HepG2 (cell line): ENCODE results near the gene RBM12. TPM values are rescaled to one million over a fixed set of nuclear protein-coding genes. Genes with fewer than 3 reads are reported as not detected.

Experiments
- DDIT3 ChIP-seq: sonication (generic); formaldehyde crosslinking; IDR thresholded peaks from 2 replicates; pipeline ENCODE4 v1.4.0; 2020; ENCODE audit warnings: mild to moderate bottlenecking, missing genetic modification reagents
- FOSL1 ChIP-seq: sonication (generic); formaldehyde crosslinking; IDR thresholded peaks from 2 replicates; pipeline ENCODE4 v1.9.0; 2021; ENCODE audit warnings: missing genetic modification reagents, borderline replicate concordance
- FOXJ3 ChIP-seq: sonication (generic); formaldehyde crosslinking; IDR thresholded peaks from 2 replicates; pipeline ENCODE4 v1.4.0; 2020; ENCODE audit warnings: missing genetic modification reagents, mild to moderate bottlenecking, borderline replicate concordance
- HNF4G ChIP-seq, 2 experiments: sonication (generic) in 1 of 2; formaldehyde crosslinking in 1 of 2; IDR thresholded peaks; 2 replicates each; pipeline versions ENCODE4 v1.4.0 to v1.6.1; 2011 to 2020; ENCODE audit warnings: borderline replicate concordance in 2 of 2, low read depth in 2 of 2, mild to moderate bottlenecking in 2 of 2, low read length in 1 of 2, missing genetic modification reagents in 1 of 2, moderate library complexity in 1 of 2
- HOXA7 ChIP-seq: sonication (generic); formaldehyde crosslinking; IDR thresholded peaks from 2 replicates; pipeline ENCODE4 v1.8.1; 2022; ENCODE audit warnings: mild to moderate bottlenecking, missing genetic modification reagents, moderate library complexity
- KLF12 ChIP-seq: sonication (generic); formaldehyde crosslinking; IDR thresholded peaks from 2 replicates; pipeline ENCODE4 v1.4.0; 2020; ENCODE audit warnings: missing genetic modification reagents, borderline replicate concordance
- SSRP1 ChIP-seq: IDR thresholded peaks from 2 replicates; pipeline ENCODE4 v1.6.1; 2016; ENCODE audit warnings: control low read depth
- ZNF292 ChIP-seq: sonication (generic); formaldehyde crosslinking; IDR thresholded peaks from 2 replicates; pipeline ENCODE4 v1.8.1; 2022; ENCODE audit warnings: mild to moderate bottlenecking, low read depth, missing genetic modification reagents, borderline replicate concordance
- ZNF337 ChIP-seq: sonication (generic); formaldehyde crosslinking; IDR thresholded peaks from 2 replicates; pipeline ENCODE4 v1.5.1; 2020; ENCODE audit warnings: missing genetic modification reagents, low read depth, mild to moderate bottlenecking, borderline replicate concordance
- ZNF512B ChIP-seq: sonication (generic); formaldehyde crosslinking; IDR thresholded peaks from 2 replicates; pipeline ENCODE4 v1.5.1; 2020; ENCODE audit warnings: missing genetic modification reagents, mild to moderate bottlenecking, borderline replicate concordance
- ZNF562 ChIP-seq: sonication (generic); formaldehyde crosslinking; IDR thresholded peaks from 2 replicates; pipeline ENCODE4 v1.8.0; 2022; ENCODE audit warnings: missing genetic modification reagents, borderline replicate concordance
- ZNF766 ChIP-seq: sonication (generic); formaldehyde crosslinking; IDR thresholded peaks from 2 replicates; pipeline ENCODE4 v1.5.0; 2020; ENCODE audit warnings: missing genetic modification reagents, borderline replicate concordance
- ZSCAN22 ChIP-seq: sonication (generic); formaldehyde crosslinking; IDR thresholded peaks from 2 replicates; pipeline ENCODE4 v1.4.0; 2020; ENCODE audit warnings: mild to moderate bottlenecking, missing genetic modification reagents
- polyA plus RNA-seq, 8 experiments: library from polyadenylated mRNA; depleted of rRNA in 3 of 8; stranded (reverse) in 7 of 8; unstranded in 1 of 8; fragments of >200 nt; fragmentation: Illumina TruSeq in 4 of 8; extraction: Trizol in 4 of 8; gene quantifications; 2 replicates each; pipeline versions ENCODE4 v1.2.1 to v1.2.3, GENCODE V29; 2011 to 2016; ENCODE audit warnings: low read depth in 4 of 8, missing spikeins in 1 of 8, mixed read lengths in 1 of 8; ENCODE audit not compliant: insufficient read depth in 1 of 8
- total RNA-seq, 5 experiments: library from RNA; depleted of rRNA; stranded (reverse); fragments of >200 nt; fragmentation: Illumina TruSeq; extraction: Trizol; gene quantifications; 2 replicates each; pipeline ENCODE4 v1.2.3, GENCODE V29; 2016; ENCODE audit warnings: low read depth in 1 of 5
- TF ChIP-seq, protein P1 (sequence below): sonication (generic); formaldehyde crosslinking; IDR thresholded peaks from 2 replicates; pipeline ENCODE4 v1.4.0; 2020; ENCODE audit warnings: missing genetic modification reagents
- TF ChIP-seq, protein P2 (sequence below): sonication (generic); formaldehyde crosslinking; IDR thresholded peaks from 2 replicates; pipeline ENCODE4 v1.5.0; 2020; ENCODE audit warnings: missing genetic modification reagents
- TF ChIP-seq, protein P3 (sequence below): sonication (generic); formaldehyde crosslinking; IDR thresholded peaks from 2 replicates; pipeline ENCODE4 v1.4.0; 2020; ENCODE audit warnings: mild to moderate bottlenecking, missing genetic modification reagents
- TF ChIP-seq, protein P4 (sequence below): sonication (generic); formaldehyde crosslinking; IDR thresholded peaks from 2 replicates; pipeline ENCODE4 v1.5.1; 2020; ENCODE audit warnings: missing genetic modification reagents, mild to moderate bottlenecking, borderline replicate concordance

Gene RBM12
- total and polyA plus RNA-seq, 2 of the 13 experiments (the other 11 are each of a cell fraction or from before 2014, with no cell fraction given) = 97.9 to 104 TPM

GRCh38 chr20:35600993-35601973 lies 63.4 kb downstream of the RBM12 start (continued):
- TF ChIP-seq, protein P1, sequence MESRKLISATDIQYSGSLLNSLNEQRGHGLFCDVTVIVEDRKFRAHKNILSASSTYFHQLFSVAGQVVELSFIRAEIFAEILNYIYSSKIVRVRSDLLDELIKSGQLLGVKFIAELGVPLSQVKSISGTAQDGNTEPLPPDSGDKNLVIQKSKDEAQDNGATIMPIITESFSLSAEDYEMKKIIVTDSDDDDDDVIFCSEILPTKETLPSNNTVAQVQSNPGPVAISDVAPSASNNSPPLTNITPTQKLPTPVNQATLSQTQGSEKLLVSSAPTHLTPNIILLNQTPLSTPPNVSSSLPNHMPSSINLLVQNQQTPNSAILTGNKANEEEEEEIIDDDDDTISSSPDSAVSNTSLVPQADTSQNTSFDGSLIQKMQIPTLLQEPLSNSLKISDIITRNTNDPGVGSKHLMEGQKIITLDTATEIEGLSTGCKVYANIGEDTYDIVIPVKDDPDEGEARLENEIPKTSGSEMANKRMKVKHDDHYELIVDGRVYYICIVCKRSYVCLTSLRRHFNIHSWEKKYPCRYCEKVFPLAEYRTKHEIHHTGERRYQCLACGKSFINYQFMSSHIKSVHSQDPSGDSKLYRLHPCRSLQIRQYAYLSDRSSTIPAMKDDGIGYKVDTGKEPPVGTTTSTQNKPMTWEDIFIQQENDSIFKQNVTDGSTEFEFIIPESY = no peak; the same call in none of the 2 replicates
- TF ChIP-seq FOSL1 (CRISPR knock-in tag) (no peak), ZNF337 (CRISPR knock-in tag) (no peak), DDIT3 (CRISPR knock-in tag) (no peak), ZNF562 (CRISPR knock-in tag) (no peak), KLF12 (CRISPR knock-in tag) (peak; percentile 34; the same call in 1 of the 2 replicates), FOXJ3 (CRISPR knock-in tag) (no peak), ZNF292 (CRISPR knock-in tag) (no peak), ZNF512B (CRISPR knock-in tag) (no peak), HOXA7 (no peak), ZNF766 (CRISPR knock-in tag) (peak; percentile 74; the same call in 1 of the 2 replicates), HNF4G (IDR thresholded peaks at IDR 0.05; ENCODE audit: borderline replicate concordance, low read depth, low read length) (no peak), HNF4G (CRISPR knock-in tag; IDR thresholded peaks at IDR 0.05; ENCODE audit: borderline replicate concordance, low read depth) (no peak), ZSCAN22 (no peak), SSRP1 (no peak)
- TF ChIP-seq, protein P2, sequence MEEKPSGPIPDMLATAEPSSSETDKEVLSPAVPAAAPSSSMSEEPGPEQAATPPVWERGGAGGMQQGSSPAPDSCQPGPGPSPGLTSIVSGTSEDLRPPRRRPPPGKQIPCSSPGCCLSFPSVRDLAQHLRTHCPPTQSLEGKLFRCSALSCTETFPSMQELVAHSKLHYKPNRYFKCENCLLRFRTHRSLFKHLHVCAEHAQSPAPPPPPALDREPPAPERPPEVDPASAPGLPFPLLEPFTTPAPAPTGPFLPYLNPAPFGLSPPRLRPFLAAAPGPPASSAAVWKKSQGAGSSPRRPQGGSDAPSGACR = no peak
- TF ChIP-seq, protein P3, sequence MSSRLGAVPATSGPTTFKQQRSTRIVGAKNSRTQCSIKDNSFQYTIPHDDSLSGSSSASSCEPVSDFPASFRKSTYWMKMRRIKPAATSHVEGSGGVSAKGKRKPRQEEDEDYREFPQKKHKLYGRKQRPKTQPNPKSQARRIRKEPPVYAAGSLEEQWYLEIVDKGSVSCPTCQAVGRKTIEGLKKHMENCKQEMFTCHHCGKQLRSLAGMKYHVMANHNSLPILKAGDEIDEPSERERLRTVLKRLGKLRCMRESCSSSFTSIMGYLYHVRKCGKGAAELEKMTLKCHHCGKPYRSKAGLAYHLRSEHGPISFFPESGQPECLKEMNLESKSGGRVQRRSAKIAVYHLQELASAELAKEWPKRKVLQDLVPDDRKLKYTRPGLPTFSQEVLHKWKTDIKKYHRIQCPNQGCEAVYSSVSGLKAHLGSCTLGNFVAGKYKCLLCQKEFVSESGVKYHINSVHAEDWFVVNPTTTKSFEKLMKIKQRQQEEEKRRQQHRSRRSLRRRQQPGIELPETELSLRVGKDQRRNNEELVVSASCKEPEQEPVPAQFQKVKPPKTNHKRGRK (CRISPR knock-in tag) = no peak
- TF ChIP-seq, protein P4, sequence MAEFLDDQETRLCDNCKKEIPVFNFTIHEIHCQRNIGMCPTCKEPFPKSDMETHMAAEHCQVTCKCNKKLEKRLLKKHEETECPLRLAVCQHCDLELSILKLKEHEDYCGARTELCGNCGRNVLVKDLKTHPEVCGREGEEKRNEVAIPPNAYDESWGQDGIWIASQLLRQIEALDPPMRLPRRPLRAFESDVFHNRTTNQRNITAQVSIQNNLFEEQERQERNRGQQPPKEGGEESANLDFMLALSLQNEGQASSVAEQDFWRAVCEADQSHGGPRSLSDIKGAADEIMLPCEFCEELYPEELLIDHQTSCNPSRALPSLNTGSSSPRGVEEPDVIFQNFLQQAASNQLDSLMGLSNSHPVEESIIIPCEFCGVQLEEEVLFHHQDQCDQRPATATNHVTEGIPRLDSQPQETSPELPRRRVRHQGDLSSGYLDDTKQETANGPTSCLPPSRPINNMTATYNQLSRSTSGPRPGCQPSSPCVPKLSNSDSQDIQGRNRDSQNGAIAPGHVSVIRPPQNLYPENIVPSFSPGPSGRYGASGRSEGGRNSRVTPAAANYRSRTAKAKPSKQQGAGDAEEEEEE (CRISPR knock-in tag) = no peak
